SK-N-SH (cell line): Measurements from ENCODE around the gene BCLAF1. TPM values are rescaled to one million over a fixed set of nuclear protein-coding genes. Genes with fewer than 3 reads are reported as not detected.

ENCODE experiments used
- CTCF ChIA-PET: fragments of 300-600, 350-600 bp; formaldehyde crosslinking; extraction: SDS; loops from one replicate; lab custom pipeline; 2021; lab: Yijun Ruan, JAX
- POLR2A ChIA-PET: fragments of 350-600 bp; sonication (Branson Sonifier 250); formaldehyde crosslinking; extraction: SDS; loops from one replicate; lab custom pipeline; 2020; ENCODE audit warnings: antibody characterized with exemption, inconsistent platforms; lab: Yijun Ruan, JAX
- DNase-seq: peaks from one replicate; pipeline ENCODE4 v3.0.0; 2012
- H2AFZ ChIP-seq: fragments of 200-600 bp; sonication (generic); 2 replicates; pipeline ENCODE4 v1.8.1; 2016; ENCODE audit warnings: antibody characterized with exemption, mild to moderate bottlenecking, low read depth
- H3F3A ChIP-seq: fragments of 200-600 bp; sonication (generic); replicated peaks from 2 replicates; pipeline ENCODE3; 2016; ENCODE audit warnings: antibody characterized with exemption, mild to moderate bottlenecking; ENCODE audit not compliant: insufficient read depth
- H3K27ac ChIP-seq, 2 experiments: fragments of 200-500 bp in 1 of 2; fragments of 200-600 bp in 1 of 2; sonication (Bioruptor generic) in 1 of 2; sonication (generic), shearing (Covaris generic) in 1 of 2; 2 replicates each; pipeline versions ENCODE4 v1.5.1 to v1.6.1; 2014 to 2016; ENCODE audit warnings: low read depth in 2 of 2, inconsistent platforms in 1 of 2, low read length in 1 of 2, mild to moderate bottlenecking in 1 of 2, mixed read lengths in 1 of 2
- H3K27me3 ChIP-seq: fragments of 200-600 bp; sonication (generic), shearing (Covaris generic); 2 replicates; pipeline ENCODE4 v1.6.1; 2016; ENCODE audit warnings: mixed run types; ENCODE audit not compliant: insufficient read depth
- H3K36me3 ChIP-seq, 2 experiments: fragments of 200-500 bp in 1 of 2; fragments of 200-600 bp in 1 of 2; sonication (Bioruptor generic) in 1 of 2; sonication (generic) in 1 of 2; replicated peaks in 1 of 2; 2 replicates each; pipeline versions ENCODE3 to v1.5.1; 2014 to 2016; ENCODE audit warnings: low read length in 1 of 2, mild to moderate bottlenecking in 1 of 2; ENCODE audit not compliant: insufficient read depth in 2 of 2, control insufficient read depth in 1 of 2
- H3K4me1 ChIP-seq, 2 experiments: fragments of 200-500 bp in 1 of 2; fragments of 200-600 bp in 1 of 2; sonication (Bioruptor generic) in 1 of 2; sonication (generic), shearing (Covaris generic) in 1 of 2; 2 replicates each; pipeline versions ENCODE4 v1.5.1 to v1.6.1; 2014 to 2016; ENCODE audit warnings: low read depth in 1 of 2, low read length in 1 of 2, mixed run types in 1 of 2; ENCODE audit not compliant: insufficient read depth in 2 of 2, control insufficient read depth in 1 of 2
- H3K4me2 ChIP-seq: fragments of 200-600 bp; sonication (generic), shearing (Covaris generic); 2 replicates; pipeline ENCODE4 v1.6.1; 2017; ENCODE audit warnings: mixed run types
- H3K4me3 ChIP-seq, 2 experiments: fragments of 200-500 bp in 1 of 2; fragments of 200-600 bp in 1 of 2; sonication (Bioruptor generic) in 1 of 2; sonication (generic), shearing (Covaris generic) in 1 of 2; 2 replicates each; pipeline versions ENCODE4 v1.5.1 to v1.8.1; 2014 to 2016; ENCODE audit warnings: low read depth in 2 of 2, inconsistent platforms in 1 of 2, low read length in 1 of 2, mild to moderate bottlenecking in 1 of 2, mixed read lengths in 1 of 2, moderate library complexity in 1 of 2
- H3K79me2 ChIP-seq: fragments of 200-600 bp; sonication (generic); 2 replicates; pipeline ENCODE4 v1.8.1; 2017; ENCODE audit warnings: mild to moderate bottlenecking; ENCODE audit not compliant: insufficient read depth
- H3K9ac ChIP-seq: fragments of 200-600 bp; sonication (generic); 2 replicates; pipeline ENCODE4 v1.6.1; 2017; ENCODE audit warnings: mixed run types
- H3K9me2 ChIP-seq: fragments of 200-600 bp; sonication (generic); 2 replicates; pipeline ENCODE4 v1.6.1; 2017; ENCODE audit warnings: mixed run types
- H3K9me3 ChIP-seq: fragments of 200-600 bp; sonication (generic); 2 replicates; pipeline ENCODE4 v1.6.1; 2017; ENCODE audit warnings: mixed run types, mild to moderate bottlenecking, moderate library complexity
- H4K20me1 ChIP-seq: fragments of 200-600 bp; sonication (generic); 2 replicates; pipeline ENCODE4 v1.6.1; 2017; ENCODE audit warnings: mild to moderate bottlenecking, mixed run types; ENCODE audit not compliant: insufficient read depth
- ELF1 ChIP-seq: IDR thresholded peaks from 2 replicates; pipeline ENCODE4 v1.4.0; 2012
- FOSL2 ChIP-seq: IDR thresholded peaks from 2 replicates; pipeline ENCODE4 v1.4.0; 2012; ENCODE audit warnings: low read depth, mild to moderate bottlenecking, moderate library complexity, borderline replicate concordance
- FOXJ3 ChIP-seq: sonication (generic); formaldehyde crosslinking; IDR thresholded peaks from 2 replicates; pipeline ENCODE4 v1.5.1; 2020; ENCODE audit warnings: mild to moderate bottlenecking, missing genetic modification reagents
- GABPA ChIP-seq: IDR thresholded peaks from 2 replicates; pipeline ENCODE4 v1.4.0; 2012; ENCODE audit warnings: low read depth, mild to moderate bottlenecking
- JUND ChIP-seq: IDR thresholded peaks from 2 replicates; pipeline ENCODE4 v1.4.0; 2012
- MXI1 ChIP-seq: IDR thresholded peaks from 2 replicates; pipeline ENCODE4 v1.6.1; 2012; ENCODE audit warnings: mild to moderate bottlenecking, low read depth, low read length, improper control_type of control experiment
- RAD21 ChIP-seq: IDR thresholded peaks from 2 replicates; pipeline ENCODE4 v1.6.1; 2012; ENCODE audit warnings: mild to moderate bottlenecking, low read length
- RFX5 ChIP-seq: IDR thresholded peaks from 2 replicates; pipeline ENCODE4 v1.6.1; 2012; ENCODE audit warnings: mild to moderate bottlenecking, improper control_type of control experiment, low read length
- RXRA ChIP-seq: IDR thresholded peaks from 2 replicates; pipeline ENCODE4 v1.4.0; 2012; ENCODE audit warnings: low read depth, mild to moderate bottlenecking, borderline replicate concordance
- TAF1 ChIP-seq: IDR thresholded peaks from 2 replicates; pipeline ENCODE4 v1.6.1; 2012; ENCODE audit warnings: low read depth, mild to moderate bottlenecking, low read length, moderate library complexity, borderline replicate concordance
- USF2 ChIP-seq: fragments of 150-350 bp; IDR thresholded peaks from 2 replicates; pipeline ENCODE4 v1.6.1; 2017; ENCODE audit warnings: antibody characterized with exemption, low read length, low read depth, borderline replicate concordance
- WGBS: methylation state at CpG from one replicate; pipeline ENCODE4 v1.1.6; 2017; ENCODE audit warnings: low lambda C conversion rate; 5-methylcytosine and 5-hydroxymethylcytosine counted together
- polyA plus RNA-seq, 3 experiments: library from polyadenylated mRNA; depleted of rRNA; stranded (reverse); fragments of >200 nt; gene quantifications; 2 replicates each; pipeline ENCODE4 v1.2.3, GENCODE V29; 2012
- TF ChIP-seq, protein P1 (sequence below): IDR thresholded peaks from 2 replicates; pipeline ENCODE4 v1.6.1; 2012; ENCODE audit warnings: mild to moderate bottlenecking, low read depth, low read length, moderate library complexity
- TF ChIP-seq, protein P2 (sequence below): fragments of 150-350 bp; IDR thresholded peaks from 2 replicates; pipeline ENCODE4 v1.6.1; 2016; ENCODE audit warnings: mild to moderate bottlenecking, low read depth, low read length

Gene BCLAF1
- polyA plus RNA-seq, 1 of the 3 experiments (the other 2 are of a cell fraction) = 21.9 TPM

- POLR2A ChIA-PET = interaction anchor here (0.7 kb wide), 2 partner anchors 35 to 761 kb away, joined by 3 read pairs; partner anchors contain the start of gene BCLAF1
Observed at GRCh38 chr6:136254851-136255466, 34.7 kb downstream of the BCLAF1 start.

DNA sequence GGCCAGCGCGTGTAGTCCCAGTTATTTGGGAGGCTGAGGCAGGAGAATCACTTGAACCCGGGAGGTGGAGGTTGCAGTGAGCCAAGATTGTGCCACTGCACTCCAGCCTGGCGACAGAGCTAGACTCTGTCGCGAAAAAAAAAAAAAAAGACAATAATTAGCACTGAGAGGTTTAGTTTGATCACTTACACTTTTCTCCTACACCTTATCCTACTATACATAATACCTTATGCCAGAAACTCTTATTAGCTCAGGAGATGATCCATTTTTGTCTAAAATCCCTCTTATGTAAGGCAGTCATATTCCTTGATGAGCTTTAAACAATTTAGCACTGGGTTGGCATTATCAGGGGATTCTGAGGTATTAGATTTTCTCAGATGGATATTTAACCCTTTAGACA lies 35.9 kb downstream of the BCLAF1 start:
- peaks cover 22 to 45% of the 10 kb centered on the region in 2 experiments for H3K36me3 ChIP-seq
- H3K27me3 ChIP-seq = no peaks in the 10 kb centered on the region
- no peak overlapping the region for H3K27ac ChIP-seq
- POLR2A ChIA-PET = interaction anchor here (0.7 kb wide), 1 partner anchor 36 kb away, joined by 3 read pairs; the partner anchor contains the start of gene BCLAF1
- H3K4me3 ChIP-seq = no peak overlapping the region
- no peak overlapping the region for H2AFZ ChIP-seq
- whole genome bisulfite sequencing = 82% methylated on average over 6 of the region's 6 CpGs
- H3F3A ChIP-seq = peaks cover 67% of the 10 kb centered on the region
- no peak overlapping the region for H3K9ac ChIP-seq
- TF ChIP-seq RFX5 (no peak), ELF1 (no peak), JUND (no peak), FOXJ3 (CRISPR knock-in tag) (no peak), GABPA (no peak), USF2 (no peak), TAF1 (no peak), RAD21 (no peak), FOSL2 (no peak), RXRA (no peak)
- TF ChIP-seq, protein P1, sequence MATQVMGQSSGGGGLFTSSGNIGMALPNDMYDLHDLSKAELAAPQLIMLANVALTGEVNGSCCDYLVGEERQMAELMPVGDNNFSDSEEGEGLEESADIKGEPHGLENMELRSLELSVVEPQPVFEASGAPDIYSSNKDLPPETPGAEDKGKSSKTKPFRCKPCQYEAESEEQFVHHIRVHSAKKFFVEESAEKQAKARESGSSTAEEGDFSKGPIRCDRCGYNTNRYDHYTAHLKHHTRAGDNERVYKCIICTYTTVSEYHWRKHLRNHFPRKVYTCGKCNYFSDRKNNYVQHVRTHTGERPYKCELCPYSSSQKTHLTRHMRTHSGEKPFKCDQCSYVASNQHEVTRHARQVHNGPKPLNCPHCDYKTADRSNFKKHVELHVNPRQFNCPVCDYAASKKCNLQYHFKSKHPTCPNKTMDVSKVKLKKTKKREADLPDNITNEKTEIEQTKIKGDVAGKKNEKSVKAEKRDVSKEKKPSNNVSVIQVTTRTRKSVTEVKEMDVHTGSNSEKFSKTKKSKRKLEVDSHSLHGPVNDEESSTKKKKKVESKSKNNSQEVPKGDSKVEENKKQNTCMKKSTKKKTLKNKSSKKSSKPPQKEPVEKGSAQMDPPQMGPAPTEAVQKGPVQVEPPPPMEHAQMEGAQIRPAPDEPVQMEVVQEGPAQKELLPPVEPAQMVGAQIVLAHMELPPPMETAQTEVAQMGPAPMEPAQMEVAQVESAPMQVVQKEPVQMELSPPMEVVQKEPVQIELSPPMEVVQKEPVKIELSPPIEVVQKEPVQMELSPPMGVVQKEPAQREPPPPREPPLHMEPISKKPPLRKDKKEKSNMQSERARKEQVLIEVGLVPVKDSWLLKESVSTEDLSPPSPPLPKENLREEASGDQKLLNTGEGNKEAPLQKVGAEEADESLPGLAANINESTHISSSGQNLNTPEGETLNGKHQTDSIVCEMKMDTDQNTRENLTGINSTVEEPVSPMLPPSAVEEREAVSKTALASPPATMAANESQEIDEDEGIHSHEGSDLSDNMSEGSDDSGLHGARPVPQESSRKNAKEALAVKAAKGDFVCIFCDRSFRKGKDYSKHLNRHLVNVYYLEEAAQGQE = no peak
- TF ChIP-seq, protein P2, sequence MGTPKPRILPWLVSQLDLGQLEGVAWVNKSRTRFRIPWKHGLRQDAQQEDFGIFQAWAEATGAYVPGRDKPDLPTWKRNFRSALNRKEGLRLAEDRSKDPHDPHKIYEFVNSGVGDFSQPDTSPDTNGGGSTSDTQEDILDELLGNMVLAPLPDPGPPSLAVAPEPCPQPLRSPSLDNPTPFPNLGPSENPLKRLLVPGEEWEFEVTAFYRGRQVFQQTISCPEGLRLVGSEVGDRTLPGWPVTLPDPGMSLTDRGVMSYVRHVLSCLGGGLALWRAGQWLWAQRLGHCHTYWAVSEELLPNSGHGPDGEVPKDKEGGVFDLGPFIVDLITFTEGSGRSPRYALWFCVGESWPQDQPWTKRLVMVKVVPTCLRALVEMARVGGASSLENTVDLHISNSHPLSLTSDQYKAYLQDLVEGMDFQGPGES = no peak
- H4K20me1 ChIP-seq = no peaks in the 10 kb centered on the region; the same call in 1 of the 2 replicates
- H3K4me1 ChIP-seq = peaks cover 0 to 21% of the 10 kb centered on the region in 2 experiments; a peak in 2 of 4 replicates
- H3K9me2 ChIP-seq = no peaks in the 10 kb centered on the region
- H3K9me3 ChIP-seq = no peaks in the 10 kb centered on the region
- CTCF ChIA-PET = interaction anchor here (1.0 to 2.3 kb wide), 5 partner anchors 10 to 748 kb away, joined by 3 to 6 read pairs (median 4); no protein-coding TSS in a partner anchor
- peaks cover 9% of the 10 kb centered on the region; the same call in 1 of the 2 replicates for H3K79me2 ChIP-seq
- H3K4me2 ChIP-seq = no peak overlapping the region
- DNase-seq = no peak

More at GRCh38 chr6:136254851-136255466, 34.7 kb downstream of the BCLAF1 start:
- DNase-seq = no peak
- H3K36me3 ChIP-seq = peaks cover 34 to 57% of the 10 kb centered on the region in 2 experiments
- no peak overlapping the region for H3K27ac ChIP-seq
- CTCF ChIA-PET = interaction anchor here (0.9 to 2.3 kb wide), 7 partner anchors 8 to 719 kb away, joined by 3 to 7 read pairs (median 4); no protein-coding TSS in a partner anchor
- H2AFZ ChIP-seq = no peak overlapping the region
- H3K9me2 ChIP-seq = no peaks in the 10 kb centered on the region
- peaks cover 7% of the 10 kb centered on the region for H3K79me2 ChIP-seq
- peaks cover 0 to 12% of the 10 kb centered on the region in 2 experiments; a peak in 2 of 4 replicates for H3K4me1 ChIP-seq
- no peaks in the 10 kb centered on the region for H3K27me3 ChIP-seq
- H3K9me3 ChIP-seq = no peaks in the 10 kb centered on the region
- H4K20me1 ChIP-seq = no peaks in the 10 kb centered on the region; the same call in 1 of the 2 replicates
- peaks cover 73% of the 10 kb centered on the region for H3F3A ChIP-seq
- H3K9ac ChIP-seq = no peak overlapping the region
- no peak overlapping the region for H3K4me3 ChIP-seq
- no peak for TF ChIP-seq MXI1
- no peak overlapping the region for H3K4me2 ChIP-seq
